ENCODE data around the gene COX19.
"Not testable (repeated sequence)": the region's sequence is repeated elsewhere in the genome, so short reads cannot be mapped to it uniquely, and the experiment has no call there.

COX19 gene

DNA sequence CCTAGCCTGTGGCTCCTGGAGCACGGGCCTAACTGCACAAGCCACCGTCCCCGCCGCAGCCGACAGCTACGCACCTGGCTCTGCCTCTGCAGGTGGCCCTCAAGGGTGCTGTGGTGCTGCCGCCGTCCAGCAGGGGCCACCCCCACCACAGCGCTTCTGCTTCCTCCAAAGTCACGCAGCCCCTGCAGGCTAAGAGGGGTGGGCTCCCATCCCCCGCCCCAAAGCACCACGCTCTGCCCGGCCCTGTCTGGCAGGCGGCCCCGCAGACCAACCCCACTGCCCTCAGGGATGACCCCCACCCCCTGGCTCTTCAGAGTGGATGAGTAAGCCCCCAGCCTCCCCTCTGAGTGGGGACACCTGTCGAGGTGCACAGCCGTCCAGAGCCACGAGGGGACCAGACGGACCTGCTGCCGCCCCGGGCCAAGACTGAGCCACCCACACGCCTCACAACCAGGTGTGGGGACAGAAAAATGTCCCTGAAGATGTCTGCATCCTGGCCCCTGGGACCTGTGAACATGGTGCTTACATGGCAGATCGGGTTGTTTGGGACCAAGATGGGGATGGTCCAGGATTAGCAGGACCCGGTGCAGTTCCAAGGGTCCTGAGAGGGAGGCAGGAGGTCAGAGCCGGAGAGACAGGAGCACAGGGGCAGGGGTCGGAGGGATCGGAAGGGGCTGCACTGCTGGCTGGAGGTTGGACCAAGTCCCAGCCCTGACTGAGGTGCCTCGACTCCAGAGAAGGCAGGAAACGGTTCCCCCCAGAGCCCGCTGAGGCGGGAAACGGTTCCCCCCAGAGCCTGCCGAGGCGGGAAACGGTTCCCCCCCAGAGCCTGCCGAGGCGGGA, 11.9 kb downstream of the COX19 start:
- FAIRE-seq (no peak), DNase-seq (ENCODE audit: insufficient read length, low spot score) (no peak)

GRCh38 chr7:962401-963081, 12.8 kb downstream of the COX19 start:
- DNase-seq (ENCODE audit: insufficient read length, low spot score) (no peak), FAIRE-seq (no peak)

GRCh38 chr7:961546-962400, 13.6 kb downstream of the COX19 start:
- DNase-seq (ENCODE audit: insufficient read length, low spot score): no peak

DNA sequence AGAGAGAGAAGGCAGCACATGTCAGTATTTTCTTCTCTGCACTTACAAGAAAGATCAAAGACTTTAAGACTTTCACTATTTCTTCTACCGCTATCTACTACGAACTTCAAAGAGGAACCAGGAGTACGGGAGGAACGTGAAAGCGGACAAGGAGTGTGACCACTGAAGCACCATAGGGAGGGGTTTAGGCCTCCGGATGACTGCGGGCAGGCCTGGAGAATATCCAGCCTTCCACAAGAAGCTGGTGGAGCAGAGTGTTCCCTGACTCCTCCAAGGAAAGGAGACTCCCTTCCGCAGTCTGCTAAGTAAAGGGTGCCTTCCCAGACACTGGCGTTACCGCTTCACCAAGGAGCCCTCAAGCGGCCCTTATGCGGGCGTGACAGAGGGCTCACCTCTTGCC, 14.4 kb downstream of the COX19 start:
- DNase-seq (ENCODE audit: insufficient read length, low spot score); FAIRE-seq: not testable (repeated sequence)

More at GRCh38 chr7:961546-962400, 13.6 kb downstream of the COX19 start:
- peak; percentile 51 for FAIRE-seq

DNA sequence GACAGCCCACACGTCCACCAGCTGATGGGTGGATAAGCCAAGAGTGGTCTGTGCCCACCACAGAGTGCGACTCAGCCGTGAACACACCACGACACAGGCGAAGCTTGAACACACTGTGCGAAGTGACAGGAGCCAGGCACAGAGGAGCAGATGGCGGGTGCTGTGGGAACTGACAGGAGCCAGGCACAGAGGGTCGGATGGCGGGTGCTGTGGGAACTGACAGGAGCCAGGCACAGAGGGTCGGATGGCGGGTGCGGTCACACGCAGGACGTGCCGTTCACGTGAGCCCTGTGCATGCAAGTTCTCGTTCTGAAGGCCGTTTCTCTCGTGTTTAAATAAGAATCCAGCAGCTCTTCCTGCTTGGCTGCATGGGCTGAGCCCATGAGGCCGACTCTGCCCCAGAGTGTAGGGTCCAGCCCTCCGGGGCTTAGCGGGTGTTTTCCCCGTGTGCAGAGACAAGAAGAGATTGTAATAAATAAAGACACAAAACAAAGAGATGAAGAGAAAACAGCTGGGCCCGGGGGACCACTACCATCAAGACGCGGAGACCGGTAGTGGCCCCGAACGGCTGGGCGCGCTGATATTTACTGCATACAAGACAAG, 15.0 kb downstream of the COX19 start:
- DNase-seq (ENCODE audit: insufficient read length, low spot score): no peak
- no peak for FAIRE-seq

DNA sequence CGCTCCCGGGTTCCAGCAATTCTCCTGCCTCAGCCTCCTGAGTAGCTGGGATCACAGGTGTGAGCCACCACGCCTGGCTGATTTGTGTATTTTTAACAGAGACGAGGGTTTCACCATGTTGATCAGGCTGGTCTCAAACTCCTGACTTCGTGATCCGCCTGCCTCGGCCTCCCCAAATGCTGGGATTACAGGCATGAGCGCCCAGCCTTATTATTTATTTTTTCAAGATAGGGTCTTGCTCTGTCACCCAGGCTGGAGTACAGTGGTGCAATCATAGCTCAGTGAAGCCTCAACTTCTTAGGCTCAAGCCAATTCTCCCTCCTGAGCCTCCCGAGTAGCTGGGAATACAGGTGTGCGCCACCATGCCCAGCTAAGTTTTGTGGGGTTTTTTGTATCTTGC, 15.6 kb downstream of the COX19 start:
- not testable (repeated sequence) for FAIRE-seq; DNase-seq (ENCODE audit: insufficient read length, low spot score)

DNA sequence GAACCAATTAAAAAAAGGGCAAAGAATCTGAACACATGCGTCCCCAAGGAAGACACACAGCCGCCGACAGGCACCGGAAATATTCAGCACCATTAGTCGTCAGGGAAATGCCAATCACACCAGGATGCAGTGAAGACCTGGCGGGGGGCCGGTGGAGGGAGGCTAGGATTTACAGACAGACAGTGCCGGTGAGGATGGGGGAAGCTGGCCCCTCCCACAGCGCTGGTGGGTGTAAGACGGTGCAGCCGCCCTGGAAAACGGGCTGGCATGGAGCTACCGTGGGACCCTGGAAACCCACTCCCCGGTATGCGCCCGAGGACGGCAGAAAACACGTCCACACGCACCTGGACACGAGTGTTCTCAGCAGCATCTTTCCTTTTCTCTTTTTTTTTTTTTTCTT, 16.1 kb downstream of the COX19 start:
- FAIRE-seq (no peak), DNase-seq (ENCODE audit: insufficient read length, low spot score) (no peak)

DNA sequence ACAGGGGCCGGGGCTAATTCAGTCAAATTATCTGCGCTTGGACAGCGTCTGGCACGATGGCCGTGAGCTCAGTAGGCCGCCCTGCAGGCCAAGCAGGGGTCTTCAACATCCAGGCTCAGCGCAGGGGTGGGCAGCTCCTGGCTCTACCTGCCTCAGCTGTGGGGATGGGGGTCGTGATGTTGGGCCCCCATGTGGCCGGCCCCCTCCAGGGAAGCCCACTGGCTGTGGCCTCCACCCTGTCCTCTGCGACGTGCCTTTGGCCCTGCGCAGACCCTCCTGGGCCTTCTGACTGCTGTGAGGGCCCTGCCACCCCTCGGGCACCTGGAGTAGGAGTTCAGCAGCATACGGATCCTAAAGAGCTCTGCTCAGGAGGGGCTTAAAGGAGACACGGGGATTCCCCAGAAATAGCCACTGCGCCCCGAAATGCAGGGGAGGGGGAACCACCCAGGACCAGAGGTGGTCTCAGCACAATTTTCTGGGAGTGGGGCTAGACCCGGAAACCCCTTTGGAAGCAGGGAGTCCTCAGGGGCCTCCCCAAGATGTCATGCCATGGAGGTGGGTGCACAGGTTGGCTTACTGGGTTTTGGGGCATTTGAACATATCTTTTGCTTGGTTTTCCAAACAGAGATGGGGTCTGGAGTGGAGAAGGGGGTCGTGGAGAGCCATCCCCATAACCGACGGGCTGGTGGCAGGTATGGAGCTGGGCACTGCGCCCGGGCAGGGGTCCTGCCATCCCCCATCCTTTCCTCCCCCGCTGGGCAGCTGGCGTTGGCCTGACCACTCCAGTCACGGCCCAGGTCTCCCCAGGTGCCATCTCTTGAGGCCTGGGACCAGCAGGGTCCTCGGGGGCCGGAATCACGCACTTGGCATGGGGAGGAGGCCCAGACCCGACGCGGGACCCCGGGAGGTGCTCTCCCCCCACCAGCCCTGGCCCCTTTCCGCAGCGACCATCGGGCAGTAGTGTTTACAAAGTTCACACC, 16.8 kb downstream of the COX19 start:
- DNase-seq (ENCODE audit: insufficient read length, low spot score) (no peak), FAIRE-seq (no peak)

GRCh38 chr7:957418-958220, 17.7 kb downstream of the COX19 start:
- FAIRE-seq (no peak), DNase-seq (ENCODE audit: insufficient read length, low spot score) (no peak)

- FAIRE-seq (no peak), DNase-seq (ENCODE audit: insufficient read length, low spot score) (no peak)
These were observed 19.3 kb downstream of the COX19 start for GRCh38 chr7:956031-956430.

GRCh38 chr7:954330-955238, 20.8 kb downstream of the COX19 start, which contains the start of gene ADAP1:
Gene ADAP1 (minus strand): TSS chr7:954680. CDS start chr7:954477, 203 bp downstream.
- DNase-seq (ENCODE audit: insufficient read length, low spot score) (peak; percentile 74), FAIRE-seq (peak; percentile 72)

GRCh38 chr7:953547-954327, 21.6 kb downstream of the COX19 start:
- DNase-seq (ENCODE audit: insufficient read length, low spot score) (peak; percentile 65), FAIRE-seq (peak; percentile 9)

- no peak for FAIRE-seq
- DNase-seq (ENCODE audit: insufficient read length, low spot score): no peak
These were observed 22.6 kb downstream of the COX19 start for GRCh38 chr7:952548-953441.

- no peak for DNase-seq (ENCODE audit: insufficient read length, low spot score)
- no peak for FAIRE-seq
These were observed 23.3 kb downstream of the COX19 start for GRCh38 chr7:951881-952547.
